A673 (cell line): ENCODE data around the gene ABR. TPM values are rescaled to one million over a fixed set of nuclear protein-coding genes. Genes with fewer than 3 reads are reported as not detected.

Source experiments
- BruUV-seq: library from RNA; stranded (reverse); fragments of 400-500 nt; replicated peaks from 2 replicates; lab custom pipeline; 2021; lab: Mats Ljungman, UMichigan
- CTCF ChIA-PET: fragments of 300-600 bp; sonication (Branson Sonifier 250); formaldehyde crosslinking; loops from one replicate; lab custom pipeline; 2022; ENCODE audit warnings: antibody characterized with exemption; lab: Charles Lee
- POLR2A ChIA-PET: fragments of 300-600 bp; sonication (Branson Sonifier 250); formaldehyde crosslinking; loops from one replicate; lab custom pipeline; 2022; ENCODE audit warnings: antibody characterized with exemption; ENCODE audit not compliant: low non-redundant PET; lab: Charles Lee
- DNase-seq: peaks from one replicate; pipeline ENCODE4 v3.0.0-alpha.2; 2015; ENCODE audit warnings: low spot score
- H3K27ac ChIP-seq: fragments of 200-600 bp; sonication (generic); 2 replicates; pipeline ENCODE4 v1.5.1; 2016; ENCODE audit warnings: mixed run types, low read depth, mild to moderate bottlenecking, mixed read lengths, antibody characterized with exemption, low read length; ENCODE audit not compliant: poor library complexity, severe bottlenecking
- H3K27me3 ChIP-seq: fragments of 200-600 bp; sonication (generic); replicated peaks from 2 replicates; pipeline ENCODE4 v1.6.1; 2017; ENCODE audit warnings: mixed run types, low read depth, mild to moderate bottlenecking, mixed read lengths, antibody characterized with exemption, low read length; ENCODE audit not compliant: insufficient read depth, poor library complexity
- H3K36me3 ChIP-seq: fragments of 200-600 bp; sonication (generic); 2 replicates; pipeline ENCODE4 v1.6.1; 2016; ENCODE audit warnings: mixed run types, mild to moderate bottlenecking, mixed read lengths, antibody characterized with exemption, low read length; ENCODE audit not compliant: insufficient read depth, poor library complexity, severe bottlenecking
- H3K4me1 ChIP-seq: fragments of 200-600 bp; sonication (generic); 2 replicates; pipeline ENCODE4 v1.6.1; 2017; ENCODE audit warnings: mixed run types, mild to moderate bottlenecking, mixed read lengths, antibody characterized with exemption, low read length; ENCODE audit not compliant: insufficient read depth, poor library complexity, severe bottlenecking
- H3K4me3 ChIP-seq: fragments of 200-600 bp; sonication (generic); 2 replicates; pipeline ENCODE4 v1.5.1; 2016; ENCODE audit warnings: low read depth, mixed run types, mild to moderate bottlenecking, mixed read lengths, low read length; ENCODE audit not compliant: poor library complexity, severe bottlenecking
- H3K9me3 ChIP-seq: fragments of 200-600 bp; sonication (generic); 2 replicates; pipeline ENCODE4 v1.6.1; 2016; ENCODE audit warnings: mixed run types, low read depth, mild to moderate bottlenecking, mixed read lengths, antibody characterized with exemption, low read length; ENCODE audit not compliant: poor library complexity, severe bottlenecking
- EZH2 ChIP-seq: fragments of 200-600 bp; sonication (generic); IDR thresholded peaks from 2 replicates; pipeline ENCODE4 v1.6.1; 2017; ENCODE audit warnings: borderline replicate concordance, low read depth, mild to moderate bottlenecking, mixed read lengths, antibody characterized with exemption, low read length; ENCODE audit not compliant: poor library complexity, severe bottlenecking
- intact Hi-C: fragments of 100-400 bp; cut with micrococcal nuclease; formaldehyde crosslinking; loops from one replicate; pipeline ENCODE4 v1.10.0; 2022; ENCODE audit not compliant: unreplicated experiment
- total RNA-seq: library from RNA; stranded (reverse); gene quantifications from 2 replicates; pipeline ENCODE4 v1.2.3, GENCODE V29; 2021
- TF ChIP-seq, protein P1 (sequence below): fragments of 300-800, 200-600 bp; sonication (generic); conservative IDR thresholded peaks from 2 replicates; pipeline ENCODE4 v1.5.1; 2017; ENCODE audit warnings: low read depth, mild to moderate bottlenecking, antibody characterized with exemption, low read length, moderate library complexity, mixed read lengths

ABR gene
- total RNA-seq, 1 experiment from 2014 or later = 47.6 TPM

DNA sequence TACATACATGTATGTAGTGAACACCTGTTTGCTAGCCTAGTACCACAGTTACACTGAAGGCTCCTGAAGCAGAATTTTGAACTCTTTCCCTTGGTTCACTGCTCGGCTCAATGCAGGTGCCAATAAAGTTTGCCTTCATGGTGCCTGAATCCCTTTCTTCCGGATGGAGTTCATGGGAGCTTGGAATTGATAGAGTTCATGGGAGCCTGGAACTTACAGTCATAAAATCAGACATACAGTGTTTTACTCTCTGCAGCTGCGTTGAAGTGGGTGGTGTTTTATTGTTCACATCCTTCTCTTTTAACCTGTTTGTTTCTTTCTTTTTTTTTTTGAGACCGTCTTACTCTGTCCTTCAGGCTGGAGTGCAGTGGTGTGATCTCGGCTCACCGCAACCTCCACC is 29.2 kb upstream of the ABR start:
- H3K9me3 ChIP-seq = no peaks in the 10 kb centered on the region
- H3K4me1 ChIP-seq = no peaks in the 10 kb centered on the region
- peaks cover 5% of the 10 kb centered on the region for H3K27me3 ChIP-seq
- BruUV-seq = no TSS peak
- CTCF ChIA-PET = no interaction called here
- no peak overlapping the region for H3K4me3 ChIP-seq
- no peaks in the 10 kb centered on the region for H3K36me3 ChIP-seq
- POLR2A ChIA-PET = no interaction called here
- no peak for DNase-seq
- no peak for TF ChIP-seq EZH2
- TF ChIP-seq, protein P1, sequence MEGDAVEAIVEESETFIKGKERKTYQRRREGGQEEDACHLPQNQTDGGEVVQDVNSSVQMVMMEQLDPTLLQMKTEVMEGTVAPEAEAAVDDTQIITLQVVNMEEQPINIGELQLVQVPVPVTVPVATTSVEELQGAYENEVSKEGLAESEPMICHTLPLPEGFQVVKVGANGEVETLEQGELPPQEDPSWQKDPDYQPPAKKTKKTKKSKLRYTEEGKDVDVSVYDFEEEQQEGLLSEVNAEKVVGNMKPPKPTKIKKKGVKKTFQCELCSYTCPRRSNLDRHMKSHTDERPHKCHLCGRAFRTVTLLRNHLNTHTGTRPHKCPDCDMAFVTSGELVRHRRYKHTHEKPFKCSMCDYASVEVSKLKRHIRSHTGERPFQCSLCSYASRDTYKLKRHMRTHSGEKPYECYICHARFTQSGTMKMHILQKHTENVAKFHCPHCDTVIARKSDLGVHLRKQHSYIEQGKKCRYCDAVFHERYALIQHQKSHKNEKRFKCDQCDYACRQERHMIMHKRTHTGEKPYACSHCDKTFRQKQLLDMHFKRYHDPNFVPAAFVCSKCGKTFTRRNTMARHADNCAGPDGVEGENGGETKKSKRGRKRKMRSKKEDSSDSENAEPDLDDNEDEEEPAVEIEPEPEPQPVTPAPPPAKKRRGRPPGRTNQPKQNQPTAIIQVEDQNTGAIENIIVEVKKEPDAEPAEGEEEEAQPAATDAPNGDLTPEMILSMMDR = no peak
- no peak overlapping the region for H3K27ac ChIP-seq
- intact Hi-C loops = no loop called here

DNA sequence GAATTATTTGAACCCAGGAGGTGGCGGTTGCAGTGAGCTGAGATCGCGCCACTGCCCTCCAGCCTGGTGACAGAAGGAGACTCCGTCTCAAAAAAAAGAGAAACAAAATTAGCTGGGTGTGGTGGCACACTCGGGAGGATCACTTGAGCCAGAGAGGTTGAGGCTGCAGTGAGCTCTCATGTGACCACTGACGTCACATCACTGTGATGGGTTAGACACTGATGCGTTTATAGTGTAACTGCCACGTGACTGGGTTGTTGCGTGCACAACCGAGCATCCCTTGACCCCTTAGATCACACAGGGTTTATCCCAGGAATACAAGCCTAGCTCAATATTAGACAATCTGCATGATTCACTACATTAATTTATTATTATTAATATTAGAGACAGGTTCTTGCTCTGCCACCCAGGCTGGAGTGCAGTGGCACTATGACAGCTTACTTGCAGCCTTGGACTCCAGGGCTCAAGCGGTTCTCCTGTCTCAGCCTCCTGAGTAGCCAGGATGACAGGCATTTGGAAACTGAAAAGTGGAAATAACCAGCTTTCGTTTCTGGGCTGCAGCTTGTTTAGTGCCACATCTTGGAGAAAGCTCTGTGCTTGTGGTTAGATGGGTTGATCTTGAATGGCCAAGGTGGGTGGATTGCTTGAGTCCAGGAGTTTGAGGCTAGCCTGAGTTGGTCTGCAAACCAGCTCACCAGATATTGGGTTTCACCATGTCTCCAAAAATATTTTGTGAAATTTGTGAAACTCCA is 26.4 kb upstream of the ABR start:
- Histone ChIP-seq H3K4me1 (no peaks in the 10 kb centered on the region), H3K9me3 (no peaks in the 10 kb centered on the region), H3K4me3 (no peak overlapping the region), H3K27ac (no peak overlapping the region), H3K36me3 (no peaks in the 10 kb centered on the region), H3K27me3 (peaks cover under 1% of the 10 kb centered on the region)
- intact Hi-C loops = no loop called here
- TF ChIP-seq EZH2 = no peak
- TF ChIP-seq, protein P1 = no peak
- no peak for DNase-seq
- ChIA-PET CTCF (no interaction called here), POLR2A (no interaction called here)
- no TSS peak for BruUV-seq

DNA sequence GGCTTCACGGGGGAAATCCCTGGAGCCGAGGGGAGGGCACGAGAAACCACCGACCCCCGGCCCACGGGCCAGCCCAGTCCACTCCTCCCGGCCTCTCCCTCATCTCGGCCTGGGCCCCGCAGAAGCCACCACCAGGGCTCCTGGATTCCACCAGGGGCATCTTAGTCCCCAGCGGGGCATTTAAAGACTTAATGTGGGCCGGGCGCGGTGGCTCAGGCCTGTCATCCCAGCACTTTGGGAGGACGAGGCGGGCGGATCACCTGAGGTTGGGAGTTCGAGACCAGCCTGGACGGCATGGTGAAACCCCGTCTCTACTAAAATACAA is 24.1 kb upstream of the ABR start:
- Histone ChIP-seq H3K27me3 (no peaks in the 10 kb centered on the region), H3K27ac (peak overlapping the region; percentile 85), H3K36me3 (no peaks in the 10 kb centered on the region), H3K9me3 (no peaks in the 10 kb centered on the region), H3K4me1 (no peaks in the 10 kb centered on the region), H3K4me3 (peak overlapping the region; percentile 60)
- no TSS peak for BruUV-seq
- ChIA-PET CTCF (interaction anchor here (1.0 kb wide), 1 partner anchor 17 kb away, joined by 3 read pairs; no protein-coding TSS in a partner anchor), POLR2A (no interaction called here)
- TF ChIP-seq, protein P1 = no peak
- TF ChIP-seq EZH2 = no peak
- intact Hi-C loops = no loop called here
- DNase-seq = no peak
